Endodermal cell (in vitro differentiated cells): ENCODE results near the gene KAT7. TPM values are rescaled to one million over a fixed set of nuclear protein-coding genes. Genes with fewer than 3 reads are reported as not detected.

Experiments
- DNase-seq: peaks from one replicate; pipeline ENCODE4 v3.0.0-alpha.2; 2017
- H3K27ac ChIP-seq: 2 replicates; pipeline ENCODE4 v1.5.1; 2013; ENCODE audit warnings: mild to moderate bottlenecking, low read depth, low read length, moderate library complexity
- H3K27me3 ChIP-seq: 2 replicates; pipeline ENCODE4 v1.6.1; 2013; ENCODE audit warnings: mild to moderate bottlenecking, low read length, moderate library complexity; ENCODE audit not compliant: insufficient read depth, control insufficient read depth, poor library complexity, severe bottlenecking
- H3K36me3 ChIP-seq: 2 replicates; pipeline ENCODE4 v1.7.0; 2013; ENCODE audit warnings: mild to moderate bottlenecking, low read length, moderate library complexity; ENCODE audit not compliant: control insufficient read depth, insufficient read depth
- H3K4me1 ChIP-seq: one replicate; pipeline ENCODE4 v1.7.0; 2013; ENCODE audit warnings: low read length; ENCODE audit not compliant: control insufficient read depth, insufficient read depth
- H3K4me3 ChIP-seq: 2 replicates; pipeline ENCODE4 v1.5.1; 2013; ENCODE audit warnings: mild to moderate bottlenecking, low read length, moderate library complexity
- H3K9ac ChIP-seq: 2 replicates; pipeline ENCODE4 v1.6.1; 2013; ENCODE audit warnings: mild to moderate bottlenecking, low read length, moderate library complexity; ENCODE audit not compliant: poor library complexity, severe bottlenecking; ENCODE audit errors: extremely low read depth
- H3K9me3 ChIP-seq: 2 replicates; pipeline ENCODE4 v1.6.1; 2013; ENCODE audit warnings: mild to moderate bottlenecking, low read length, moderate library complexity; ENCODE audit not compliant: control insufficient read depth
- H3K27ac Mint-ChIP-seq: 2 replicates; pipeline ENCODE4 v1.8.0; 2020; ENCODE audit warnings: mixed read lengths
- H3K27me3 Mint-ChIP-seq: 2 replicates; pipeline ENCODE4 v1.8.0; 2021; ENCODE audit warnings: mild to moderate bottlenecking, mixed read lengths; ENCODE audit not compliant: insufficient read depth
- H3K36me3 Mint-ChIP-seq: 2 replicates; pipeline ENCODE4 v1.8.0; 2020; ENCODE audit warnings: low read depth, mixed read lengths
- H3K4me1 Mint-ChIP-seq: 2 replicates; pipeline ENCODE4 v1.8.0; 2020; ENCODE audit warnings: mixed read lengths
- H3K4me3 Mint-ChIP-seq: 2 replicates; pipeline ENCODE4 v1.8.0; 2020; ENCODE audit warnings: mild to moderate bottlenecking, moderate library complexity, mixed read lengths
- H3K9me3 Mint-ChIP-seq: 2 replicates; pipeline ENCODE4 v1.8.0; 2020; ENCODE audit warnings: mild to moderate bottlenecking, mixed read lengths
- CTCF ChIP-seq: fragments of 200-600 bp; sonication (generic); conservative IDR thresholded peaks from 2 replicates; pipeline ENCODE4 v1.5.0; 2021; ENCODE audit warnings: antibody characterized with exemption, mild to moderate bottlenecking
- WGBS, 2 experiments: methylation state at CpG; one replicate each; pipeline versions ENCODE4 v1.1.5 to v1.1.7; 2013; ENCODE audit warnings: missing lambda C conversion rate in 2 of 2, mixed read lengths in 1 of 2; ENCODE audit not compliant: insufficient coverage in 1 of 2, insufficient read length in 1 of 2; 5-methylcytosine and 5-hydroxymethylcytosine counted together
- total RNA-seq, 2 donors: library from RNA; stranded (reverse); fragmentation: NEBNext Ultra II Directional in 1 of 2; extraction: Animal tissue kit (Norgen Biotek cat#: 25700) in 1 of 2; gene quantifications; 2 replicates in 1 of 2; 3 replicates in 1 of 2; pipeline ENCODE4 v1.2.1, GENCODE V29; 2021

Gene KAT7
- total RNA-seq, 2 donors from 2014 or later = 77.8 to 80.5 TPM

- Mint-ChIP-seq H3K4me3 (no peak overlapping the region), H3K27ac (no peak overlapping the region), H3K36me3 (no peaks in the 10 kb centered on the region), H3K4me1 (peaks cover 32% of the 10 kb centered on the region), H3K9me3 (no peaks in the 10 kb centered on the region), H3K27me3 (no peaks in the 10 kb centered on the region)
- no peak overlapping the region for H3K9ac ChIP-seq
- H3K9me3 ChIP-seq = no peaks in the 10 kb centered on the region
- no peak for DNase-seq
- H3K4me3 ChIP-seq = no peak overlapping the region
- H3K27me3 ChIP-seq = no peaks in the 10 kb centered on the region
- no peak overlapping the region for H3K27ac ChIP-seq
- WGBS, 2 experiments = 64% methylated on average over 1 of the region's 1 CpG; no CpG with 5 or more reads in 1 of the 2 experiments
- H3K4me1 ChIP-seq = peaks cover 13% of the 10 kb centered on the region
- no peaks in the 10 kb centered on the region for H3K36me3 ChIP-seq
- TF ChIP-seq CTCF = no peak
These were observed 80.5 kb downstream of the KAT7 start for GRCh38 chr17:49869038-49869374.

GRCh38 chr17:49870298-49870697, 81.8 kb downstream of the KAT7 start:
- H3K4me1 Mint-ChIP-seq = peaks cover 24% of the 10 kb centered on the region
- H3K4me3 ChIP-seq = no peak overlapping the region
- H3K27me3 Mint-ChIP-seq = no peaks in the 10 kb centered on the region
- H3K27ac ChIP-seq = no peak overlapping the region
- H3K9ac ChIP-seq = no peak overlapping the region
- no peak for DNase-seq
- H3K9me3 ChIP-seq = no peaks in the 10 kb centered on the region
- H3K4me1 ChIP-seq = peaks cover 8% of the 10 kb centered on the region
- no peaks in the 10 kb centered on the region for H3K9me3 Mint-ChIP-seq
- H3K4me3 Mint-ChIP-seq = no peak overlapping the region
- WGBS, 2 experiments = 91 to 97% methylated on average over 4 to 11 of the region's 11 CpGs
- no peaks in the 10 kb centered on the region for H3K36me3 ChIP-seq
- TF ChIP-seq CTCF = no peak
- no peaks in the 10 kb centered on the region for H3K27me3 ChIP-seq
- H3K27ac Mint-ChIP-seq = no peak overlapping the region
- no peaks in the 10 kb centered on the region for H3K36me3 Mint-ChIP-seq

DNA sequence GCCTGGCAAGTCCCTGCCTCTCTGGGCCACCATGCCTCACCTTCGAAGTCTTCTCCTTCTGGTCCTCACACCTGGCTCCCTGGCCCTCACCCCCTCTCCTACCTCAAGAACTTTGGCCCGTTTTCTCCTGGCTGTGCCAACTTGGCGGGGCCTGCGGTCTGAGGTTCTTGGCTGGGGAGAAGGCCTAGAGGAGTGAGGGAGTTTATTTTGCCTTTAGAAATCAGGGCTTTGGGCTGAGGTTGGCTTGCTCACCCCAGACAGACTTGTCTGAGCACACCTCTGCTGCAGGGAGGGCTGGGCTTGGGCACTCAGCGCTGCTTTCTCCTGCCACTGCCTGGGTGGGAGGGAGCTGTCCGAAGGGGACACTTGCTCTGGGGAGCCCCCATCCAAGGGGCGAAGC, 82.7 kb downstream of the KAT7 start:
- WGBS, 2 experiments = 87 to 100% methylated on average over 2 to 7 of the region's 7 CpGs
- Mint-ChIP-seq H3K4me1 (peaks cover 24% of the 10 kb centered on the region), H3K36me3 (no peaks in the 10 kb centered on the region)

More for the DNA sequence above, 82.7 kb downstream of the KAT7 start:
- no peak for TF ChIP-seq CTCF
- no peaks in the 10 kb centered on the region for H3K27me3 Mint-ChIP-seq
- H3K27me3 ChIP-seq = no peaks in the 10 kb centered on the region
- no peak overlapping the region for H3K27ac Mint-ChIP-seq
- no peak for DNase-seq
- H3K4me1 ChIP-seq = peaks cover 5% of the 10 kb centered on the region
- no peak overlapping the region for H3K4me3 Mint-ChIP-seq
- H3K27ac ChIP-seq = no peak overlapping the region
- no peaks in the 10 kb centered on the region for H3K9me3 ChIP-seq
- no peaks in the 10 kb centered on the region for H3K36me3 ChIP-seq
- no peak overlapping the region for H3K4me3 ChIP-seq
- H3K9ac ChIP-seq = no peak overlapping the region
- H3K9me3 Mint-ChIP-seq = no peaks in the 10 kb centered on the region
